Smooth muscle cell (in vitro differentiated cells): ENCODE data around the gene ZNF383. TPM values are rescaled to one million over a fixed set of nuclear protein-coding genes. Genes with fewer than 3 reads are reported as not detected.
A peak's percentile ranks its signal among the peaks of the same experiment; 100 is the strongest.
"Not testable (repeated sequence)": the region's sequence is repeated elsewhere in the genome, so short reads cannot be mapped to it uniquely, and the experiment has no call there.

Source experiments
- DNase-seq: peaks from one replicate; lab custom pipeline; 2025; ENCODE audit not compliant: unreplicated experiment; lab: John Stamatoyannopoulos, UW
- H2AFZ ChIP-seq: fragments of 200-600 bp; sonication (generic); 2 replicates; pipeline ENCODE4 v1.6.0; 2016; ENCODE audit warnings: antibody characterized with exemption, low read depth, mild to moderate bottlenecking
- H3F3A ChIP-seq: fragments of 200-600 bp; sonication (generic); 2 replicates; pipeline ENCODE4 v1.6.0; 2017; ENCODE audit warnings: antibody characterized with exemption, low read depth
- H3K27ac ChIP-seq: fragments of 200-600 bp; sonication (generic); 2 replicates; pipeline ENCODE4 v1.5.1; 2016; ENCODE audit warnings: low read depth, mild to moderate bottlenecking
- H3K27me3 ChIP-seq: fragments of 200-600 bp; sonication (generic); 2 replicates; pipeline ENCODE4 v1.6.1; 2016; ENCODE audit warnings: low read depth, mild to moderate bottlenecking
- H3K36me3 ChIP-seq: fragments of 200-600 bp; sonication (generic); 2 replicates; pipeline ENCODE4 v1.5.1; 2016; ENCODE audit warnings: low read depth
- H3K4me1 ChIP-seq: fragments of 200-600 bp; sonication (generic); 2 replicates; pipeline ENCODE4 v1.5.1; 2016; ENCODE audit warnings: low read depth
- H3K4me2 ChIP-seq: fragments of 200-600 bp; sonication (generic); 2 replicates; pipeline ENCODE4 v1.6.0; 2016; ENCODE audit warnings: mild to moderate bottlenecking
- H3K4me3 ChIP-seq: fragments of 200-600 bp; sonication (generic); 2 replicates; pipeline ENCODE4 v1.5.1; 2016; ENCODE audit warnings: mild to moderate bottlenecking
- H3K79me2 ChIP-seq: fragments of 200-600 bp; sonication (generic); 2 replicates; pipeline ENCODE4 v1.6.0; 2016; ENCODE audit warnings: low read depth, mild to moderate bottlenecking
- H3K9ac ChIP-seq: fragments of 200-600 bp; sonication (generic); 2 replicates; pipeline ENCODE4 v1.6.0; 2016; ENCODE audit warnings: low read depth
- H3K9me3 ChIP-seq: fragments of 200-600 bp; sonication (generic); replicated peaks from 2 replicates; pipeline ENCODE4 v1.5.1; 2016; ENCODE audit warnings: low read depth
- H4K20me1 ChIP-seq: fragments of 200-600 bp; sonication (generic); 2 replicates; pipeline ENCODE4 v1.6.0; 2016; ENCODE audit warnings: low read depth
- WGBS: methylation state at CpG from one replicate; pipeline ENCODE4 v1.1.7; 2016; ENCODE audit warnings: low lambda C conversion rate; 5-methylcytosine and 5-hydroxymethylcytosine counted together
- polyA plus RNA-seq: library from polyadenylated mRNA; unstranded; fragments of >200 nt; fragmentation: Nextera tagmentation; extraction: Ambion mirVana; gene quantifications from 2 replicates; pipeline ENCODE4 v1.2.1, GENCODE V29; 2016
- total RNA-seq: library from RNA; depleted of rRNA; stranded (reverse); fragments of >200 nt; gene quantifications from 2 replicates; pipeline ENCODE4 v1.2.3, GENCODE V29; 2014
- TF ChIP-seq, protein P1 (sequence below): fragments of 200-600 bp; sonication (generic); IDR thresholded peaks from 2 replicates; pipeline ENCODE4 v1.5.1; 2017; ENCODE audit warnings: borderline replicate concordance, mild to moderate bottlenecking, antibody characterized with exemption; ENCODE audit not compliant: insufficient read depth, poor library complexity, severe bottlenecking

The ZNF383 gene
- total RNA-seq (4.8 and 10.0 TPM in 2 replicates), polyA plus RNA-seq (2.5 and 4.1 TPM in 2 replicates)

DNA sequence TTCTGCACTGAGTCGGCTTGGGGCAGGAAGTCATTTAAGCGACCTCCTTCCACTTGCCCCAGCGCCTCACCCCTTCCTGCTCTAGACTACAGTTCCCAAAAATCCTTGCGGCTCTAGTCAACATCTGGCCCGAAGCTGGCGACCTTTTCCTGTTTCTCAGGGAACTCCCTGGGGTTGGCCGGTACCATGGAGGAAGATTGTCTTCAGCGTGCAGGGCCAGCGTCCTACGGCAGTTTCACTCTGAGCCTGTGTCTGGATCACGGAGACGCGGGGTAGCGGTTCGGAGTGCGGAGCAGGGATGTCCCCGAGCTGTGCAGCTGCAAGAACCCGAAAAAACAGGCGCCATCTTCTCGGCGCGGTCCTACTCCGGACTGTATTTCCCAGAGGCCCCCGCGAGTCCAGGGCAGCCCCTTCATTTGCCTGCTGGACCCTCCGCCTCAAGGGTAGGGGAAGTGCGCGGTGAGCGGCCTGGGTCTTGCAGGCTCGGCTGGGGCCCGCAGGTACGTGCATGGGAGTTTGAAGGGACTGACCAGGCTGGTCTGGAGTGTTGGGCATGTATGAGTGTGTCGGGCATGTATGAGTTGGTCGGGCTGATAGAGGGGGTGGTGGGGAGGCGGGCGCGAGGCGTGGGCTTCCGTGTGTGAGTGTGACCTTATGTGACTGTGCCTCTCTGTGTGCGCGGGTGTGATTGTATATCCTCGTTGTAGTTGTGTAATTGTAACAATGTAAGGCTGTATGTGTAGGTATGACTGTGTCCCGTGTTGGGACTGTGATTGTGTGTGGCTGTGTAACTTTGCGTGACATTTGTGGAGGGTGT, at the start of gene ZNF383:
Gene ZNF383 (plus strand): TSS at position 440 of the 817 bp plus-strand sequence. CDS start 12,240 bp downstream, outside the sequence.
- Histone ChIP-seq H4K20me1 (no peaks in the 10 kb centered on the region), H3K27me3 (no peaks in the 10 kb centered on the region), H3F3A (no peaks in the 10 kb centered on the region), H3K27ac (peak within 1 kb of the TSS; percentile 45), H3K9ac (peak within 1 kb of the TSS; percentile 58), H3K4me1 (peaks cover 7% of the 10 kb centered on the region), H3K79me2 (peaks cover 30% of the 10 kb centered on the region), H3K36me3 (peaks cover 8% of the 10 kb centered on the region), H3K4me2 (peak within 1 kb of the TSS; percentile 84), H2AFZ (peak within 1 kb of the TSS; percentile 86), H3K4me3 (peak within 1 kb of the TSS; percentile 86), H3K9me3 (no peaks in the 10 kb centered on the region)
- peak; percentile 44 for DNase-seq
- TF ChIP-seq, protein P1, sequence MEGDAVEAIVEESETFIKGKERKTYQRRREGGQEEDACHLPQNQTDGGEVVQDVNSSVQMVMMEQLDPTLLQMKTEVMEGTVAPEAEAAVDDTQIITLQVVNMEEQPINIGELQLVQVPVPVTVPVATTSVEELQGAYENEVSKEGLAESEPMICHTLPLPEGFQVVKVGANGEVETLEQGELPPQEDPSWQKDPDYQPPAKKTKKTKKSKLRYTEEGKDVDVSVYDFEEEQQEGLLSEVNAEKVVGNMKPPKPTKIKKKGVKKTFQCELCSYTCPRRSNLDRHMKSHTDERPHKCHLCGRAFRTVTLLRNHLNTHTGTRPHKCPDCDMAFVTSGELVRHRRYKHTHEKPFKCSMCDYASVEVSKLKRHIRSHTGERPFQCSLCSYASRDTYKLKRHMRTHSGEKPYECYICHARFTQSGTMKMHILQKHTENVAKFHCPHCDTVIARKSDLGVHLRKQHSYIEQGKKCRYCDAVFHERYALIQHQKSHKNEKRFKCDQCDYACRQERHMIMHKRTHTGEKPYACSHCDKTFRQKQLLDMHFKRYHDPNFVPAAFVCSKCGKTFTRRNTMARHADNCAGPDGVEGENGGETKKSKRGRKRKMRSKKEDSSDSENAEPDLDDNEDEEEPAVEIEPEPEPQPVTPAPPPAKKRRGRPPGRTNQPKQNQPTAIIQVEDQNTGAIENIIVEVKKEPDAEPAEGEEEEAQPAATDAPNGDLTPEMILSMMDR = no peak
- under 1% methylated on average over 44 of the region's 44 CpGs for WGBS

GRCh38 chr19:37172368-37173366, 45.3 kb upstream of the ZNF383 start, which contains the start of gene ZNF585A:
Gene ZNF585A, minus strand, starts transcription at chr19:37172695. Its CDS starts 2,785 bp downstream, at chr19:37169910.
- H3K27me3 ChIP-seq = no peaks in the 10 kb centered on the region
- peak within 1 kb of the TSS; percentile 59 for H3K9ac ChIP-seq
- no peaks in the 10 kb centered on the region for H3K79me2 ChIP-seq
- 10% methylated on average over 30 of the region's 30 CpGs for WGBS
- H3K36me3 ChIP-seq = peaks cover 21% of the 10 kb centered on the region
- TF ChIP-seq, protein P1 = no peak
- H3K27ac ChIP-seq = no peak within 1 kb of the TSS
- H3K4me2 ChIP-seq = peak within 1 kb of the TSS; percentile 88
- no peaks in the 10 kb centered on the region for H3K9me3 ChIP-seq
- H3K4me1 ChIP-seq = no peaks in the 10 kb centered on the region
- peak within 1 kb of the TSS; percentile 99 for H2AFZ ChIP-seq
- no peaks in the 10 kb centered on the region for H4K20me1 ChIP-seq
- peak within 1 kb of the TSS; percentile 87 for H3K4me3 ChIP-seq
- H3F3A ChIP-seq = no peaks in the 10 kb centered on the region
- peak; percentile 21 for DNase-seq

- H3K27me3 ChIP-seq, H3K4me3 ChIP-seq, H3K79me2 ChIP-seq, DNase-seq, H4K20me1 ChIP-seq, H2AFZ ChIP-seq, H3K27ac ChIP-seq, H3K4me1 ChIP-seq, H3K9ac ChIP-seq, H3K4me2 ChIP-seq, H3F3A ChIP-seq: not testable (repeated sequence)
- peaks cover 17% of the 10 kb centered on the region for H3K36me3 ChIP-seq
- 84% methylated on average over 4 of the region's 4 CpGs for WGBS
- H3K9me3 ChIP-seq = peaks cover 30% of the 10 kb centered on the region
Measured at GRCh38 chr19:37186071-37186470, 31.9 kb upstream of the ZNF383 start.

DNA sequence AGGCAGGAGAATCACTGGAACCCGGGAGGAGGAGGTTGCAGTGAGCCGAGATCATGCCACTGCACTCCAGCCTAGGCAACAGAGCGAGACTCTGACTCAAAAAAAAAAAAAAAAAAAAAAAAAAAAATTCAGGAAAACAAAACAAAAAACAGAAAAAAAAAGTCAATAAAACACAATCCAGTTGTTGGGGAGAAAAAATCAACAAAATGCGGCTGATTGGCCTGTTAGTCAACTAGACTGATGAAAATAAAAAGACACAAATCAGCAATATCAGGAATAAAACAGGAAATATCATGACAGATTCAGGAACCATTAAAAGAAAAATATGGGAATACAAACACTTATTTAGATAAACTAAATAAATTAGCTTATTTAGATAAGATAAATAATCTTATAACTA, 22.8 kb upstream of the ZNF383 start:
- not testable (repeated sequence) for DNase-seq, H3K27me3 ChIP-seq, H4K20me1 ChIP-seq, H3K9ac ChIP-seq, H3K9me3 ChIP-seq, H3K79me2 ChIP-seq, H2AFZ ChIP-seq, H3F3A ChIP-seq, H3K4me1 ChIP-seq, H3K4me3 ChIP-seq, H3K27ac ChIP-seq, H3K4me2 ChIP-seq
- H3K36me3 ChIP-seq = peaks cover 20% of the 10 kb centered on the region
- 87% methylated on average over 2 of the region's 4 CpGs for WGBS

GRCh38 chr19:37197115-37197514, 20.9 kb upstream of the ZNF383 start:
- not testable (repeated sequence) for H3K9me3 ChIP-seq, H3K27ac ChIP-seq, H3K27me3 ChIP-seq, H3K4me3 ChIP-seq, H3F3A ChIP-seq, H2AFZ ChIP-seq, H4K20me1 ChIP-seq, H3K4me1 ChIP-seq, H3K4me2 ChIP-seq, DNase-seq, H3K9ac ChIP-seq, H3K79me2 ChIP-seq
- peaks cover 11% of the 10 kb centered on the region for H3K36me3 ChIP-seq
- 84% methylated on average over 5 of the region's 5 CpGs for WGBS
